HL-60 (cell line): ENCODE data around the gene CBL.

Source experiments
- DNase-seq, 2 experiments: peaks; one replicate each; pipeline ENCODE4 v3.0.0-alpha.2; 2010 to 2020; ENCODE audit warnings: low read depth in 1 of 2, low spot score in 1 of 2
- H3K27ac ChIP-seq: fragments of 250-450 bp; sonication (Bioruptor Pico); replicated peaks from 2 replicates; pipeline ENCODE4 v1.5.1; 2020; ENCODE audit warnings: mild to moderate bottlenecking, moderate library complexity
- H3K27me3 ChIP-seq: fragments of 250-450 bp; sonication (Bioruptor Pico); 2 replicates; pipeline ENCODE4 v1.5.1; 2021; ENCODE audit warnings: mild to moderate bottlenecking, moderate library complexity; ENCODE audit not compliant: insufficient read depth, poor library complexity, severe bottlenecking
- H3K4me3 ChIP-seq: replicated peaks from 2 replicates; pipeline ENCODE4 v1.5.1; 2011; ENCODE audit warnings: mild to moderate bottlenecking, control low read depth, low read length; ENCODE audit not compliant: insufficient read depth
- GABPA ChIP-seq: IDR thresholded peaks from 2 replicates; pipeline ENCODE4 v1.6.1; 2012; ENCODE audit warnings: low read depth
- POLR2AphosphoS5 ChIP-seq: IDR thresholded peaks from 2 replicates; pipeline ENCODE4 v1.6.1; 2012; ENCODE audit warnings: low read depth
- SPI1 ChIP-seq: IDR thresholded peaks from 2 replicates; pipeline ENCODE4 v1.6.1; 2012; ENCODE audit warnings: low read depth, mild to moderate bottlenecking, borderline replicate concordance
- TF ChIP-seq, protein P1 (sequence below): IDR thresholded peaks from 2 replicates; pipeline ENCODE4 v1.6.1; 2012; ENCODE audit warnings: low read depth; ENCODE audit not compliant: insufficient replicate concordance
- TF ChIP-seq, protein P2 (sequence below): IDR thresholded peaks from one replicate; pipeline ENCODE4 v1.5.1; 2011; ENCODE audit warnings: low read length, control low read depth, inconsistent platforms; ENCODE audit not compliant: insufficient read depth

CBL gene

DNA sequence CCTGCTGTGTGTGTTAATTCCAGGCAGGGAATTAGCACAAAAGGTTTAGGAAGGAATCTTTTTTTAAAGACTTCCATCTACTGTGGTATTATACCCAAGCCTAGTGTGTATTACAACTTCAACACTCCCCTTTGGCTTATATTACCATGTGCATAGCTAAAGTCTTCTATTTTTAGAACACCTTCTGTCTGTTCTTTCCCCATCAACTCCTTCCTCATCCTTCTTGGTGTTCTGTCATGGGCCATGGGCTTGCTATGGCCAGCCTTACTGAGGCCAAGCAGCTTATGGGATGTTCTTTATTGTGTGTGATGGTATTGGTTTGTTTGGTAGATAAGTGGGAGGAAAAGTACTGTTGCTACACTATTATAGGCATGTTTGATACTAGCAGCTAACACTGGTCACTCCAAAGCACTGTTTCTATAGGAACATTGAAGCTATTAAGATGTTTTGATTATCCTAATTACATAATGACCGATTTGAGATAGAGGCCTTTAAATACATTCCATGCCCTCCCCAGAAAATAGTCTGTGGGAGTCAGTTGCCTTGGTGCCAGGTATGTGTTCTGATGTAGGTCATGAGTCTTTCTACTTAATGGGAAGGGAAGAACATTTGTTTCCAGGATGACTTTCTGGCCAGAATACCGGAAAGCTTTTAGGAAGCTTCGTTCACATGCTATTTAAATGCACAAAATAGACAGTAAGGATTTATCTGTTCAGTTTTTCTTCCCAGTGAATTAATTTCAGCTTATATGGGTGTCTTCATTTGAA is 94.2 kb downstream of the CBL start:
- H3K27me3 ChIP-seq, result no peaks in the 10 kb centered on the region
- TF ChIP-seq GABPA, result no peak
- TF ChIP-seq SPI1, result no peak
- TF ChIP-seq, protein P1, sequence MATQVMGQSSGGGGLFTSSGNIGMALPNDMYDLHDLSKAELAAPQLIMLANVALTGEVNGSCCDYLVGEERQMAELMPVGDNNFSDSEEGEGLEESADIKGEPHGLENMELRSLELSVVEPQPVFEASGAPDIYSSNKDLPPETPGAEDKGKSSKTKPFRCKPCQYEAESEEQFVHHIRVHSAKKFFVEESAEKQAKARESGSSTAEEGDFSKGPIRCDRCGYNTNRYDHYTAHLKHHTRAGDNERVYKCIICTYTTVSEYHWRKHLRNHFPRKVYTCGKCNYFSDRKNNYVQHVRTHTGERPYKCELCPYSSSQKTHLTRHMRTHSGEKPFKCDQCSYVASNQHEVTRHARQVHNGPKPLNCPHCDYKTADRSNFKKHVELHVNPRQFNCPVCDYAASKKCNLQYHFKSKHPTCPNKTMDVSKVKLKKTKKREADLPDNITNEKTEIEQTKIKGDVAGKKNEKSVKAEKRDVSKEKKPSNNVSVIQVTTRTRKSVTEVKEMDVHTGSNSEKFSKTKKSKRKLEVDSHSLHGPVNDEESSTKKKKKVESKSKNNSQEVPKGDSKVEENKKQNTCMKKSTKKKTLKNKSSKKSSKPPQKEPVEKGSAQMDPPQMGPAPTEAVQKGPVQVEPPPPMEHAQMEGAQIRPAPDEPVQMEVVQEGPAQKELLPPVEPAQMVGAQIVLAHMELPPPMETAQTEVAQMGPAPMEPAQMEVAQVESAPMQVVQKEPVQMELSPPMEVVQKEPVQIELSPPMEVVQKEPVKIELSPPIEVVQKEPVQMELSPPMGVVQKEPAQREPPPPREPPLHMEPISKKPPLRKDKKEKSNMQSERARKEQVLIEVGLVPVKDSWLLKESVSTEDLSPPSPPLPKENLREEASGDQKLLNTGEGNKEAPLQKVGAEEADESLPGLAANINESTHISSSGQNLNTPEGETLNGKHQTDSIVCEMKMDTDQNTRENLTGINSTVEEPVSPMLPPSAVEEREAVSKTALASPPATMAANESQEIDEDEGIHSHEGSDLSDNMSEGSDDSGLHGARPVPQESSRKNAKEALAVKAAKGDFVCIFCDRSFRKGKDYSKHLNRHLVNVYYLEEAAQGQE, result no peak
- no peak for TF ChIP-seq POLR2AphosphoS5
- TF ChIP-seq, protein P2, sequence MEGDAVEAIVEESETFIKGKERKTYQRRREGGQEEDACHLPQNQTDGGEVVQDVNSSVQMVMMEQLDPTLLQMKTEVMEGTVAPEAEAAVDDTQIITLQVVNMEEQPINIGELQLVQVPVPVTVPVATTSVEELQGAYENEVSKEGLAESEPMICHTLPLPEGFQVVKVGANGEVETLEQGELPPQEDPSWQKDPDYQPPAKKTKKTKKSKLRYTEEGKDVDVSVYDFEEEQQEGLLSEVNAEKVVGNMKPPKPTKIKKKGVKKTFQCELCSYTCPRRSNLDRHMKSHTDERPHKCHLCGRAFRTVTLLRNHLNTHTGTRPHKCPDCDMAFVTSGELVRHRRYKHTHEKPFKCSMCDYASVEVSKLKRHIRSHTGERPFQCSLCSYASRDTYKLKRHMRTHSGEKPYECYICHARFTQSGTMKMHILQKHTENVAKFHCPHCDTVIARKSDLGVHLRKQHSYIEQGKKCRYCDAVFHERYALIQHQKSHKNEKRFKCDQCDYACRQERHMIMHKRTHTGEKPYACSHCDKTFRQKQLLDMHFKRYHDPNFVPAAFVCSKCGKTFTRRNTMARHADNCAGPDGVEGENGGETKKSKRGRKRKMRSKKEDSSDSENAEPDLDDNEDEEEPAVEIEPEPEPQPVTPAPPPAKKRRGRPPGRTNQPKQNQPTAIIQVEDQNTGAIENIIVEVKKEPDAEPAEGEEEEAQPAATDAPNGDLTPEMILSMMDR, result no peak
- no peak for DNase-seq
- H3K4me3 ChIP-seq, result no peak overlapping the region
- no peak overlapping the region for H3K27ac ChIP-seq

DNA sequence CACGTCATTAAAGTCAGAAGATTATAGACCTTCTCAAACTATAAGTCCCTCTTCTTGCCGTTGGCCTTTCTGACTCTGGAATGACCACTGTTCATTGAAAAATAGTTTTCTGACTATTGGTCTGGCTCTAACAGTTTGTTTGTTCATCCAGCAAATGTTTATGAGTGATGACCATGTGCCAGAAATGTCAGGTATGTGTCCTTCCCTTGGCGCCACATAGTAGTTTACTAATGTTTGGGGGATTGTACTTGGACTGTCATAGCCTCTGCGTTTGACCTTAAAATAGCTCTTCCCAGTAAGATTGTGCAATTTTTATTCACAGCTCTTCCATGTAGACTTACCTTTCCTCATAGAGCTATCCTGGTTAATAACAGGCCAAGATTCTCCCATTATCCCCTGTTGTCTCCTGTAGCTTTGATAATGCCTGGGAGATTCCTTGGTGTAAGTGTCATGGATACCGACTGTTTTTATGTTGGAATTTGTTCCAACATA is 97.1 kb downstream of the CBL start:
- no peak for TF ChIP-seq POLR2AphosphoS5
- TF ChIP-seq, protein P2, result no peak
- TF ChIP-seq, protein P1, result no peak
- no peak for TF ChIP-seq GABPA
- TF ChIP-seq SPI1, result no peak
- H3K4me3 ChIP-seq, result no peak overlapping the region
- DNase-seq, result no peak
- H3K27me3 ChIP-seq, result no peaks in the 10 kb centered on the region
- no peak overlapping the region for H3K27ac ChIP-seq

DNA sequence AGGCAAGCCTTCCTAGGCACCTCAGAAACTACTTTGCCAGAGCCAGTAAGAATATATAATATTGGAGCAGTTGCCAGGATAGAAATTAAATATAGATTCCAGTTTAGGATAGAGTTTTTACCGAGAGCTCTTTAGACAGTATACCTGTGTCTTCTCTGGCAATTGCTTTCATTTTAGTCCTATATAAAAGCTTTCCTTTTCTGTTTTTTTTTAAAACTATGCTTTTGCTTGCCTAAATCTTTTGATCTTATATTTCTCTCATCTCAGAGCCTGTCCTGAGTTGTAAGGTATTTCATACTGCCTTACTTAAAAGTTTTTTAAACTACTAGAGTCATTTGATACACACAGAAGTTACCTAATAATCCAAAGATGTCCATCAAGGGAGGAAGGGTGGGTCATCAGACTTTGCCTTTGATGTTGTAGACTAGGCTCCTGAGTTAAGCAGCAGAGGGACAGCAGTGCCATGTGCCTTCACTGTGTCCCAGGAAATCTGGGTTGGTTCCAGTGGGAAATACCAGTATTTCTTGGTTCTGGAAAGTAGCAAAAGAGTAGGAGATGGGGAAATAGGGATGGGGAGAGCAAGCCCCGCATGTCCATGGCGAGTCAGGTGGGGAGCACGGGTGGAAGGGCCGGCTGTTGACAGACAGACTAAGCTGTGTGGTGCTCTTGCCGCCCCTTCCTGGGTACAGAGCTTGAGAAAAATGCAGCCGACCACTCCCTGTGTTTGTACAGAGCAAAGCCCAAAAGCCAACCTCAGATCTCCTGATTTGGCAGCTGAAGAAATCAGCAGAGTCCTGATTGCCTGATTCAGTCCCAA is 99.6 kb downstream of the CBL start:
- TF ChIP-seq, protein P2, result no peak
- TF ChIP-seq GABPA (no peak), POLR2AphosphoS5 (no peak), SPI1 (no peak)
- TF ChIP-seq, protein P1, result no peak

More for the DNA sequence above, 99.6 kb downstream of the CBL start:
- H3K4me3 ChIP-seq, result no peak overlapping the region
- H3K27me3 ChIP-seq, result peaks cover 5% of the 10 kb centered on the region
- DNase-seq, result no peak
- H3K27ac ChIP-seq, result no peak overlapping the region
